Measurements from ENCODE around the gene NLK.
"Not testable (repeated sequence)": the region's sequence is repeated elsewhere in the genome, so short reads cannot be mapped to it uniquely, and the experiment has no call there.

Gene NLK

DNA sequence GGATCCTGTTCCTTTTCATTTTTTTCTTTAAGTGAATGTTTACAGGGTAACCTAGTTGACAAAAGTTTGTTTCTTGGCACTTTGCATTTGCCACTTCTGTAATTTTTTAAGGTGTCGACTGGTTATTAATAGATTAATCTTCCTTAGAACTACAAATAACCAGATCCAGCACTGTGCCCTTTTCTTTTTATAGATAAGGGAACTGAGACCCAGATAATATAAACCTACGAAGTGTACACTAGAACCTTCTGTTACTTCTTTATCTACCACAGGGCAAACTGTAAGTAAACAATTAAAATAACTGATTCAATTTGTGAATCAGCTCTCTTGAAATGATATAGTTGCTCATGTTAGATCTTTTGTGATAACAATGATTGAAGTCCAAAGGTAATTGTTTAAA is 55.4 kb downstream of the NLK start:
- H4K20me1 ChIP-seq (ENCODE audit: low read depth, low read length) = peaks cover 12% of the 10 kb centered on the region
- H3K27me3 ChIP-seq (ENCODE audit: low read length) = no peaks in the 10 kb centered on the region
- no peak for TF ChIP-seq EZH2phosphoT487 (conservative IDR thresholded peaks at IDR 0.05; ENCODE audit: low read length)
- TF ChIP-seq, protein P1, sequence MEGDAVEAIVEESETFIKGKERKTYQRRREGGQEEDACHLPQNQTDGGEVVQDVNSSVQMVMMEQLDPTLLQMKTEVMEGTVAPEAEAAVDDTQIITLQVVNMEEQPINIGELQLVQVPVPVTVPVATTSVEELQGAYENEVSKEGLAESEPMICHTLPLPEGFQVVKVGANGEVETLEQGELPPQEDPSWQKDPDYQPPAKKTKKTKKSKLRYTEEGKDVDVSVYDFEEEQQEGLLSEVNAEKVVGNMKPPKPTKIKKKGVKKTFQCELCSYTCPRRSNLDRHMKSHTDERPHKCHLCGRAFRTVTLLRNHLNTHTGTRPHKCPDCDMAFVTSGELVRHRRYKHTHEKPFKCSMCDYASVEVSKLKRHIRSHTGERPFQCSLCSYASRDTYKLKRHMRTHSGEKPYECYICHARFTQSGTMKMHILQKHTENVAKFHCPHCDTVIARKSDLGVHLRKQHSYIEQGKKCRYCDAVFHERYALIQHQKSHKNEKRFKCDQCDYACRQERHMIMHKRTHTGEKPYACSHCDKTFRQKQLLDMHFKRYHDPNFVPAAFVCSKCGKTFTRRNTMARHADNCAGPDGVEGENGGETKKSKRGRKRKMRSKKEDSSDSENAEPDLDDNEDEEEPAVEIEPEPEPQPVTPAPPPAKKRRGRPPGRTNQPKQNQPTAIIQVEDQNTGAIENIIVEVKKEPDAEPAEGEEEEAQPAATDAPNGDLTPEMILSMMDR (IDR thresholded peaks at IDR 0.05; ENCODE audit: insufficient read depth, low read length, poor library complexity, severe bottlenecking) = no peak
- peak overlapping the region; percentile 14 for H3K4me2 ChIP-seq (ENCODE audit: low read depth, low read length, poor library complexity, severe bottlenecking)
- no peak overlapping the region for H3K9ac ChIP-seq (ENCODE audit: low read length)
- H3K9me3 ChIP-seq (ENCODE audit: insufficient read depth, low read length) = no peaks in the 10 kb centered on the region
- H3K36me3 ChIP-seq (ENCODE audit: low read length) = no peaks in the 10 kb centered on the region
- H3K4me3 ChIP-seq (ENCODE audit: insufficient read depth, low read length, poor library complexity, severe bottlenecking) = no peak overlapping the region
- H3K9me2 ChIP-seq (replicated peaks; ENCODE audit: insufficient read depth, low read length) = no peaks in the 10 kb centered on the region
- H2AFZ ChIP-seq (ENCODE audit: low read depth, low read length, severe bottlenecking) = no peak overlapping the region
- H3K79me2 ChIP-seq (ENCODE audit: insufficient read depth, low read length) = no peaks in the 10 kb centered on the region; the same call in 1 of the 2 replicates
- no peaks in the 10 kb centered on the region; the same call in 1 of the 2 replicates for H3F3A ChIP-seq (ENCODE audit: insufficient read depth)
- H3K27ac ChIP-seq (ENCODE audit: low read depth, low read length) = no peak overlapping the region

DNA sequence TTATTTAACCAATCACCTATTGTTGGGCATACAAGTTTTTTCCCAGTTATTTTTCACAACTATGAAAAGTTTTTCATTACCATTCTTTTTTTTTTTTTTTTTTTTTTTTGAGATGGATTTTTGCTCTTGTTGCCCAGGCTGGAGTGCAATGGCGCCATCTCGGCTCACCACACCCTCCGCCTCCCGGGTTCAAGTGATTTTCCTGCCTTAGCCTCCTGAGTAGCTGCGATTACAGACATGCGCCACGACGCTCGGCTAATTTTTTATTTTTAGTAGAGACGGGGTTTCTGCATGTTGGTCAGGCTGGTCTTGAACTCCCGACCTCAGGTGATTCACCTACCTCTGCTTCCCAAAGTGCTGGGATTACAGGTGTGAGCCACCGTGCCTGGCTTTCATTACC is 56.1 kb downstream of the NLK start:
- H3K36me3 ChIP-seq (ENCODE audit: low read length); H3K9ac ChIP-seq (ENCODE audit: low read length); H2AFZ ChIP-seq (ENCODE audit: low read depth, low read length, severe bottlenecking); H3K79me2 ChIP-seq (ENCODE audit: insufficient read depth, low read length); H3K9me2 ChIP-seq (replicated peaks; ENCODE audit: insufficient read depth, low read length); H3K4me2 ChIP-seq (ENCODE audit: low read depth, low read length, poor library complexity, severe bottlenecking); H3K27ac ChIP-seq (ENCODE audit: low read depth, low read length); H3K27me3 ChIP-seq (ENCODE audit: low read length); H3F3A ChIP-seq (ENCODE audit: insufficient read depth); H3K4me3 ChIP-seq (ENCODE audit: insufficient read depth, low read length, poor library complexity, severe bottlenecking); H3K9me3 ChIP-seq (ENCODE audit: insufficient read depth, low read length): not testable (repeated sequence)
- H4K20me1 ChIP-seq (ENCODE audit: low read depth, low read length) = peaks cover 12% of the 10 kb centered on the region

DNA sequence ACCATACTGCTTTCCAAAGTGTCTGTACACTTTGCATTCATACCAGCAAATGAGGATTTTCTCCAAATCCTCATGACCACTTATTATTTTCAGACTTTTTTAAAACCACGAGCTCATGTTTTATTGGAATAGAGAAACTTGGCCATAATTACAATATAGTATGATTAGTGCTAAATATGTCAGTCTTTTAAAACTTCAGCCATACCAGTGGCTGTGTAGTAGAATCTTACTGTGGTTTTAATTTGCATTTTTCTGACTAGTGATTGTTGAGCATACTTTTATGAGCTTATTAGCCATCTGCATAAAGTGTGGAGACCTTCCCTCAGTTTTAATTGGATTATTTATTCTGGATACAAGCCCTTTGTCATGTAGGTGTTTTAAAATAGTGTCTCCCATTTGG is 57.8 kb downstream of the NLK start:
- no peaks in the 10 kb centered on the region; the same call in 1 of the 2 replicates for H3K79me2 ChIP-seq (ENCODE audit: insufficient read depth, low read length)
- H4K20me1 ChIP-seq (ENCODE audit: low read depth, low read length) = peaks cover 8% of the 10 kb centered on the region; the same call in 1 of the 2 replicates
- no peak overlapping the region for H3K9ac ChIP-seq (ENCODE audit: low read length)
- no peak overlapping the region for H3K4me3 ChIP-seq (ENCODE audit: insufficient read depth, low read length, poor library complexity, severe bottlenecking)
- H3K9me2 ChIP-seq (replicated peaks; ENCODE audit: insufficient read depth, low read length) = no peaks in the 10 kb centered on the region
- no peak overlapping the region for H3K4me2 ChIP-seq (ENCODE audit: low read depth, low read length, poor library complexity, severe bottlenecking)
- no peak overlapping the region for H3K27ac ChIP-seq (ENCODE audit: low read depth, low read length)
- no peaks in the 10 kb centered on the region for H3K9me3 ChIP-seq (ENCODE audit: insufficient read depth, low read length)
- no peak overlapping the region for H2AFZ ChIP-seq (ENCODE audit: low read depth, low read length, severe bottlenecking)
- H3K27me3 ChIP-seq (ENCODE audit: low read length) = no peaks in the 10 kb centered on the region
- H3K36me3 ChIP-seq (ENCODE audit: low read length) = no peaks in the 10 kb centered on the region
- TF ChIP-seq, protein P1 (IDR thresholded peaks at IDR 0.05; ENCODE audit: insufficient read depth, low read length, poor library complexity, severe bottlenecking) = no peak
- TF ChIP-seq EZH2phosphoT487 (conservative IDR thresholded peaks at IDR 0.05; ENCODE audit: low read length) = no peak
- no peaks in the 10 kb centered on the region; the same call in 1 of the 2 replicates for H3F3A ChIP-seq (ENCODE audit: insufficient read depth)

DNA sequence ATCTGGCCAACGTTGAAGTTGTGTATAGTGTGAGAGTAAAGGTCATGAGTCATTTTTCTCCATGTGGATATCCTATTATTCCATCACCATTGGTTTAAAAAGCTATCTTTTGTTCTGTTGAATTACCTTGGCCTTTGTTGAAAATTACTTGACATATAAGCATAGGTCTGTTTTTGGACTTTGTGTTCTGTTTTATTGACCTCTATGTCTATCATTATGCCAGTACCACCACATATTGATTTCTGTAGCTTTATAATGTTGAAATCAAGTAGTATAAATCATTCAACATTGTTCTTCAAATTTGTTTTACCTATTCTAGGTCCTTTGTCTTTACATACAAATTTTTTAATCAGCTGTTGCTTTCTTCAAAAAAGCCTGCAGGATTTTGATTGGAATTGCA is 58.5 kb downstream of the NLK start:
- TF ChIP-seq, protein P1 (IDR thresholded peaks at IDR 0.05; ENCODE audit: insufficient read depth, low read length, poor library complexity, severe bottlenecking) = no peak
- TF ChIP-seq EZH2phosphoT487 (conservative IDR thresholded peaks at IDR 0.05; ENCODE audit: low read length) = no peak
- Histone ChIP-seq H3K79me2 (ENCODE audit: insufficient read depth, low read length) (no peaks in the 10 kb centered on the region; the same call in 1 of the 2 replicates), H3K36me3 (ENCODE audit: low read length) (no peaks in the 10 kb centered on the region)

More for the DNA sequence above, 58.5 kb downstream of the NLK start:
- Histone ChIP-seq H3K9me2 (replicated peaks; ENCODE audit: insufficient read depth, low read length) (no peaks in the 10 kb centered on the region), H3K4me3 (ENCODE audit: insufficient read depth, low read length, poor library complexity, severe bottlenecking) (no peak overlapping the region), H3K27me3 (ENCODE audit: low read length) (no peaks in the 10 kb centered on the region), H3K9ac (ENCODE audit: low read length) (no peak overlapping the region), H3F3A (ENCODE audit: insufficient read depth) (no peaks in the 10 kb centered on the region; the same call in 1 of the 2 replicates), H3K4me2 (ENCODE audit: low read depth, low read length, poor library complexity, severe bottlenecking) (no peak overlapping the region), H3K27ac (ENCODE audit: low read depth, low read length) (no peak overlapping the region), H3K9me3 (ENCODE audit: insufficient read depth, low read length) (no peaks in the 10 kb centered on the region), H4K20me1 (ENCODE audit: low read depth, low read length) (peaks cover 2% of the 10 kb centered on the region; the same call in 1 of the 2 replicates), H2AFZ (ENCODE audit: low read depth, low read length, severe bottlenecking) (no peak overlapping the region)

Data from SU-DHL-6 (cell line).